Measurements from ENCODE around the gene MAP1B.

DNA sequence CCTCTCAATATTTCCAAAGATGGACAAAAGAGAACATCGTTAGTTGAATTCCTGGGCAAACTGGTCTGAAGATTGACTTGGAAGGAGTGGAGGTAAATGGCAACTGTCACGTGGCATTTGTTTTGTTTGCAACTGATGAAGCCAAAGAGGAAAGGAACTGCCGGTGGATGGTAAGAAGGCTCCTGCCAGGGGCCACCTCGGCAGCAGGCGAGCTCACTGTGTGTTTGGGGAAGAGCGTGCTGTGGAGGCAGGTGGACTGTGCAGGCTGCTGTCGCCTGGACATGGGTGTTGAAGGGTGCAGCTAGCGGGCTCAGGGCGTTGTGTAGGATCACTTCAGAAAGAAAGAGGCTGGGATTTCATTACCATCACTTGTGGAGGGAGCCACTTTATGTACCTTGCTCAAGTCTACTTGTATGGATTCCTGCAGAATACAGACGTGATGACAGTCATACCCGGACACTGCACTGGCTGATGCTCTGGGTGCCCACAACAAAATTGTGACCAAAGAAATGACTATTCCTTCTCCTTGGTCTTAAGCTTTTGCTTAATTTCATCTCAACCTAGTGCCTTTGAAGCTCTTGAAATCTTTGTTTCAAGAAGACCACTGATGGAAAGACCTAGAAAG, 72.7 kb downstream of the MAP1B start:
- TF ChIP-seq RAD21 (conservative IDR thresholded peaks at IDR 0.05) (no peak), CTCF (IDR thresholded peaks at IDR 0.05; ENCODE audit: poor library complexity, severe bottlenecking) (no peak)
